Mammary epithelial cell (primary cell): ENCODE results near the gene TSPAN18.

ENCODE experiments used
- CTCF ChIP-seq, 2 donors: IDR thresholded peaks in 1 of 2; conservative IDR thresholded peaks in 1 of 2; 2 replicates each; pipeline ENCODE4 v1.5.1; 2011 to 2012; ENCODE audit warnings: inconsistent platforms in 2 of 2, low read length in 2 of 2, mild to moderate bottlenecking in 2 of 2, control low read depth in 1 of 2, low read depth in 1 of 2; ENCODE audit not compliant: insufficient read depth in 1 of 2; ENCODE audit errors: extremely low read depth in 1 of 2
- EZH2 ChIP-seq: IDR thresholded peaks from 2 replicates; pipeline ENCODE4 v1.6.1; 2012; ENCODE audit warnings: low read length, inconsistent platforms, borderline replicate concordance

DNA sequence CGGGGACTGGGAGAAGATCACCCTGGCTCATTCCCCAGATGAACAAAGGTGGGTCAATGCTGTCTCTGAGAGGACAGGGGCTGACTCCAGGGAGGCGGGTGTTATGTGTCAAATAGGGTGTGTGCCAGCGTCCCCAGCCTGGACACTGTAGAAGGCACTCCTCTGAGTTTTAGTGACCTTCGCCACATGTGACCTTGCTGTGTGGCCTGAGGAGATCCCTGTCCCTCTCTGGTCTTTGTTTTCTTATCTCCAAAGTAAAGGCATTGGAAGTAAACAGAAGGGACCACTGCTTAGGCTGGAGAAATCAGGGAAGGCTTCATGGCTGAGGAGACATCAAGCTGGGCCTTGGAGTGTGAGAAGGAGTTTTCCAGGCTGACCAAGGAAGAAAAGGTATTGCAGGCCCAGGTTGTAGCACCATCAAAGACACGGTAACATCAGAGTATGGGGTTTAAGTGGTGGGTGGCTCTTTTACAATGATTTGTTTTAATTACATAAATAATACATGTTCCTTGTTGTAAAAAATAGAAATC is 149.5 kb downstream of the TSPAN18 start:
- TF ChIP-seq EZH2: no peak
- TF ChIP-seq CTCF (conservative IDR thresholded peaks at IDR 0.05 in 1 of 2, IDR thresholded peaks at IDR 0.05 in 1 of 2; ENCODE audit: extremely low read depth in 1 of 2, insufficient read depth in 1 of 2, low read depth in 1 of 2, low read length in 2 of 2): no peak
